Esophagus muscularis mucosa (tissue), 4 donors: ENCODE data around the gene INPP4B. TPM values are rescaled to one million over a fixed set of nuclear protein-coding genes. Genes with fewer than 3 reads are reported as not detected.

Experiments used
- DNase-seq: peaks from one replicate; pipeline ENCODE4 v3.0.0-alpha.2; 2017; ENCODE audit errors: extremely low spot score
- H3K27ac ChIP-seq, 4 donors: fragments of 200-600 bp; sonication (generic); replicated peaks in 1 of 4; 1 replicate in 3 of 4; 2 replicates in 1 of 4; pipeline ENCODE4 v1.5.1; 2016 to 2019; ENCODE audit warnings: mild to moderate bottlenecking in 1 of 4
- H3K27me3 ChIP-seq, 4 donors: fragments of 200-600 bp; sonication (generic); one replicate each; pipeline versions ENCODE4 v1.5.1 to v1.6.0; 2016 to 2019
- H3K36me3 ChIP-seq, 4 donors: fragments of 200-600 bp; sonication (generic); one replicate each; pipeline ENCODE4 v1.5.1; 2016 to 2019
- H3K4me1 ChIP-seq, 4 donors: fragments of 200-600 bp; sonication (generic); one replicate each; pipeline ENCODE4 v1.5.1; 2016 to 2019
- H3K4me3 ChIP-seq, 4 donors: fragments of 200-600 bp; sonication (generic); 1 replicate in 2 of 4; 2 replicates in 2 of 4; pipeline ENCODE4 v1.5.1; 2016 to 2019; ENCODE audit warnings: mild to moderate bottlenecking in 4 of 4, moderate library complexity in 1 of 4
- H3K9me3 ChIP-seq, 4 donors: fragments of 200-600 bp; sonication (generic); 1 replicate in 3 of 4; 2 replicates in 1 of 4; pipeline ENCODE4 v1.5.1; 2016 to 2019
- EP300 ChIP-seq: sonication (generic); formaldehyde crosslinking; IDR thresholded peaks from one replicate; pipeline ENCODE4 v1.6.1; 2017; ENCODE audit warnings: antibody characterized with exemption
- POLR2A ChIP-seq: fragments of 450-650 bp; IDR thresholded peaks from one replicate; pipeline ENCODE4 v1.6.1; 2017; ENCODE audit warnings: antibody characterized with exemption, moderate library complexity, mild to moderate bottlenecking, low read depth
- POLR2AphosphoS5 ChIP-seq, 2 donors: sonication (generic); formaldehyde crosslinking; IDR thresholded peaks; one replicate each; pipeline ENCODE4 v1.6.1; 2017; ENCODE audit warnings: antibody characterized with exemption in 2 of 2
- WGBS: methylation state at CpG from one replicate; pipeline ENCODE4 v1.1.5; 2018; 5-methylcytosine and 5-hydroxymethylcytosine counted together
- intact Hi-C: fragments of 100-400 bp; cut with DNase I; formaldehyde crosslinking; loops from one replicate; pipeline ENCODE4 v1.15.1; 2023
- total RNA-seq, 4 donors: library from RNA; depleted of rRNA; stranded (reverse); fragments of >200 nt; gene quantifications; one replicate each; pipeline versions ENCODE4 v1.1.0 to v1.2.1, GENCODE V29; 2016
- TF ChIP-seq, protein P1 (sequence below), 3 experiments: fragments of 200-600 bp in 2 of 3; fragments of 450-650 bp in 1 of 3; sonication (generic) in 2 of 3; IDR thresholded peaks; one replicate each; pipeline ENCODE4 v1.5.1; 2017 to 2019; ENCODE audit warnings: antibody characterized with exemption in 3 of 3, mild to moderate bottlenecking in 2 of 3, moderate library complexity in 1 of 3

The INPP4B gene
- total RNA-seq, 4 donors from 2014 or later, result 12.7 to 23.4 (median 15.9) TPM

DNA sequence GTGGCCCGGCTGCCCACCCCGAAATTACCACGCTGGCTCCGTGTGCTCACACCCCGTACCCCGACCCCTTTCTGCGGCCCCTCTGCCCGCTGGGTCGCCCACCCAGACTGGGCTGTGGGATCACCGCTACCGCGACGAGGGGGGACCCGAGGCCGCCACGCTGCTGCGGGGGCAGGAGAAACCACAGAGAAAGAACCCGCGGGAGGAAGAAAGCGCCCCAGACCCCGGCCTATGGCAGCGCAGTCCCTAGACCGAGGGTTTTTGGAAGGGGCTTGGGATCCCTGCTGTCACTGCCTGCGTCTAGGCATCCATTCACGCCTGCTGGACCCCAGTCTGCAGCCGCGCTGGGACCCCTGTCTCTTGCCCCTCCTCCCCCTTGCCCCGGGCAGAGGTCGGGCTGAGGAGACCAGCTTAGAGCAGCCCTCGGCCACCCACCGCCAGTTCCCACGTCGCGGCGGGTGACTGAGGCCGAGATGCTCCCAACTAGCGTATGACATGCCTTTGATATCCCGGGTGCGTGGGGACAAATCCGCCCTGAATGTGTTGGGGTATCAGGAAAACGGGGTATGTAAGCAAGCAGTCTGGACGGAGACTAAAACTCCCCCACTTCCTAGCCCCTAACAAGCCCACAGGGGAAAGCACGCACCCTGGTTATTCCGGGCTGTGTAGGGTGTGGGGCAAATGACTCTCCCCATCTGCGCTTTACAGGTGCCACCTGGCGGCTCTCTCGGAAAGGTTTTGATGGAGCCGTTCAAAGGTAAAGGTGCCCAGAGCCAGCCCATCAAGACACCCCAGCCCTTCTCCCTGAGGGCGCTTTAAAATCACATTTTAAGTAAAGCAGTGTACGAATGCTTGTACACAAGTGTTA, 862 bp upstream of the INPP4B start:
- Histone ChIP-seq H3K27me3 (peaks cover 0 to 7% (median 0%) of the 10 kb centered on the region in 4 donors), H3K4me3 (peak overlapping the region; percentile 69 to 77 (median 72)), H3K27ac (peak overlapping the region; percentile 72 to 79 (median 74)), H3K9me3 (no peaks in the 10 kb centered on the region), H3K4me1 (peaks cover 15 to 30% (median 26%) of the 10 kb centered on the region in 4 donors), H3K36me3 (no peaks in the 10 kb centered on the region)
- intact Hi-C loops, result loop anchor here (5.0 kb wide), 2 partner anchors 490 to 720 kb away; no protein-coding TSS in a partner anchor
- DNase-seq, result no peak
- TF ChIP-seq, protein P1, sequence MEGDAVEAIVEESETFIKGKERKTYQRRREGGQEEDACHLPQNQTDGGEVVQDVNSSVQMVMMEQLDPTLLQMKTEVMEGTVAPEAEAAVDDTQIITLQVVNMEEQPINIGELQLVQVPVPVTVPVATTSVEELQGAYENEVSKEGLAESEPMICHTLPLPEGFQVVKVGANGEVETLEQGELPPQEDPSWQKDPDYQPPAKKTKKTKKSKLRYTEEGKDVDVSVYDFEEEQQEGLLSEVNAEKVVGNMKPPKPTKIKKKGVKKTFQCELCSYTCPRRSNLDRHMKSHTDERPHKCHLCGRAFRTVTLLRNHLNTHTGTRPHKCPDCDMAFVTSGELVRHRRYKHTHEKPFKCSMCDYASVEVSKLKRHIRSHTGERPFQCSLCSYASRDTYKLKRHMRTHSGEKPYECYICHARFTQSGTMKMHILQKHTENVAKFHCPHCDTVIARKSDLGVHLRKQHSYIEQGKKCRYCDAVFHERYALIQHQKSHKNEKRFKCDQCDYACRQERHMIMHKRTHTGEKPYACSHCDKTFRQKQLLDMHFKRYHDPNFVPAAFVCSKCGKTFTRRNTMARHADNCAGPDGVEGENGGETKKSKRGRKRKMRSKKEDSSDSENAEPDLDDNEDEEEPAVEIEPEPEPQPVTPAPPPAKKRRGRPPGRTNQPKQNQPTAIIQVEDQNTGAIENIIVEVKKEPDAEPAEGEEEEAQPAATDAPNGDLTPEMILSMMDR (IDR thresholded peaks at IDR 0.05), result peak; percentile 31 to 36 (median 36)
- TF ChIP-seq EP300, result no peak
- WGBS, result 10% methylated on average over 27 of the region's 50 CpGs

DNA sequence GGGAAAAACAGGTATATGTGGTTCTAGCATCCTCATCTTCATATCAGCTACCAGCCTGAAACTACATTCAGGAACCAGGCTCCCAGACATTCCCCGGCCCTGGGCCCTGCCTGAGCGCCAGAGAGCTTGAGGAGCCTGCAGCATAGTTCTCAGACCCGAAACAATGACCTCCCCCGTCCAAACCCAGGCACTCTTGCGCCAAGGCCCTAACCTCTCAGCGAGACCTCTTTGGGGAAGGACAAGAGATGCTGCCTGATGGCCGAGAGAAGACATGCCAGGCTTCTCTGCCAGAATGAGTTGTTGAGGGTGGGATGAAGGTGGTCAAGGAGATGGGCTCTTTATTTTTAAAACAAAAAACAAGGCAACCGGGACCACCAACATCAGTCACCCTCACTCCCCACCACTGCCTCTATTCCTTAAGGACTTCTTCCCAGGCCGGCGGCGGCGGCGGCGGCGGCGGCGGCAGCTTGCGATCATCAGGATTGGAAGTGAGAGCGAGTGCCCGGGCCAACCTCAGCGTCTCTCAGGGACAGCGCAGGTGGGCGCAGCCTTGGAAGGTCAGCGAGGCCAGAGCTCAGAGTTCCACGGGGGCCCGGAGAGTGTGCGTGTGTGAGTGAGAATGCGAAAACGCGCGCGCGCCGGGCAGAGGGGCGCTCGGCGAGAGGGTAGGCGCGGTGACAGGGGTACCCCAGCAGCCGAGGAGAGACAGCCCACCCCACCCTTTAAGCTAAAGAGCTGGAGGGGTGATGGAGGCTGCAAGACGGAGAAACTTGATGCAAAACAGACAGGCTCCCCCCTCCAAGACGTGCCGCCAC, 601 bp downstream of the INPP4B start:
- Histone ChIP-seq H3K36me3 (no peaks in the 10 kb centered on the region), H3K4me1 (peaks cover 15 to 30% (median 26%) of the 10 kb centered on the region in 4 donors), H3K9me3 (no peaks in the 10 kb centered on the region), H3K27me3 (peaks cover 0 to 7% (median 0%) of the 10 kb centered on the region in 4 donors), H3K4me3 (peak overlapping the region; percentile 69 to 77 (median 72)), H3K27ac (peak overlapping the region; percentile 72 to 79 (median 74))
- TF ChIP-seq EP300 (no peak), POLR2AphosphoS5 (IDR thresholded peaks at IDR 0.05) (no peak), POLR2A (no peak)
- TF ChIP-seq, protein P1 (IDR thresholded peaks at IDR 0.05), result no peak
- 10% methylated on average over 18 of the region's 43 CpGs for WGBS
- intact Hi-C loops, result loop anchor here (5.0 kb wide), 2 partner anchors 488 to 718 kb away; no protein-coding TSS in a partner anchor
- DNase-seq, result no peak

DNA sequence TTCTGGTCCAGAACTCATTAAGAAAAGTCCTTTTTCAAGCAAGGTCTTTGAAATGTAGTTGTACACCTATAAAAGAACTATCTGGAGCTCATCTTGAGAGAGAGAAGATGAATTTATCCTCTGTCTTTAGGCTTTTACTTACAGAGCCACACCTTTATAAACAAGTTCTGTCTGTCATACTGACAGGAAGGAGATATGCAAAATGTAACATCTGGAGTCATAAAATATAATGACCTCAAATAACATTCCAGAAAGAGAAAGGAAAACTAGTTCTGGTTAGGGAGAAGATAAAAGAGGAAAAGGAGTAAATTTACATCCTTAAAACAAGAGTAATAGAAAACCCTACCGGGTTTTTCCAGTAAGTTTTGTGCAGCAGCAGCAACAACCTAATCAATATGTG, 1.3 kb downstream of the INPP4B start:
- Histone ChIP-seq H3K9me3 (no peaks in the 10 kb centered on the region), H3K4me3 (peak overlapping the region; percentile 69 to 77 (median 72)), H3K36me3 (no peaks in the 10 kb centered on the region), H3K27ac (peak overlapping the region; percentile 72 to 79 (median 74)), H3K27me3 (peaks cover 0 to 7% (median 0%) of the 10 kb centered on the region in 4 donors), H3K4me1 (peaks cover 15 to 30% (median 26%) of the 10 kb centered on the region in 4 donors)
- TF ChIP-seq POLR2AphosphoS5 (IDR thresholded peaks at IDR 0.05) (no peak), POLR2A (no peak), EP300 (no peak)
- TF ChIP-seq, protein P1 (IDR thresholded peaks at IDR 0.05), result no peak
- no peak for DNase-seq
- intact Hi-C loops, result loop anchor here (5.0 kb wide), 2 partner anchors 487 to 717 kb away; no protein-coding TSS in a partner anchor
- 69% methylated on average over 1 of the region's 1 CpG for WGBS

DNA sequence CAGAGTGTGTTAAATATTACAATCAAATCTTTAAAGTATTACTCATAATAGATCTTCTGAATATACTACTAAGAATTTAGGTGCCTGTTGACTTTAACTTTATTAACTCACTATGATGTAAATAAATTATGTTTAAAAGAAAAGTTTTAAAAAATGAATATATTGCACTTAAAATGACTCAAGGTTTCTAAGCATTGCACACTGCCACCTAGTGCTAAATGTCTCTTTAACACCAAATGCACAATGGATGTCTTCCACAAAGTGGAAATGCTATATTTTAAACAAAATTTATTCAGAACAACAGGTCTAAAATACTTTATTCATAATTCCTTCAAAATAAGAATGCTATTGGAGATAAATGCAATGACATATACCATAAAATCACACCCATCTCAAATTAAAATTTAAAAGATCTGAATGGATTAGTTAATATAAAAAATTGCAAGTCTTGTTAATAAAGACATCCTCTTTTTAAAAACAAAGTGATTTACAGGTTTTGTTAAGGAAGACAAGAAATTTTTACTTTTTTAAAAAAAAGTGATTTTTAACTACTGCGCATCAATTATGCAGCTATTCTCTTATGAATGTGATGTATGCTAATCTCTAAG, 5.5 kb downstream of the INPP4B start:
- WGBS, result 84% methylated on average over 1 of the region's 1 CpG

More for the DNA sequence above, 5.5 kb downstream of the INPP4B start:
- intact Hi-C loops, result no loop called here
- TF ChIP-seq EP300 (no peak), POLR2AphosphoS5 (IDR thresholded peaks at IDR 0.05) (no peak)
- TF ChIP-seq, protein P1 (IDR thresholded peaks at IDR 0.05), result peak; percentile 48 to 66 (median 49)
- no peak overlapping the region for H3K4me3 ChIP-seq
- H3K9me3 ChIP-seq, result no peaks in the 10 kb centered on the region
- H3K27ac ChIP-seq, result no peak overlapping the region
- no peak for DNase-seq
- H3K36me3 ChIP-seq, result no peaks in the 10 kb centered on the region
- H3K4me1 ChIP-seq, result peaks cover 8 to 13% (median 10%) of the 10 kb centered on the region in 4 donors
- peaks cover 0 to 1% (median 0%) of the 10 kb centered on the region in 4 donors for H3K27me3 ChIP-seq
